Measurements from ENCODE around the gene FAHD2A. TPM values are rescaled to one million over a fixed set of nuclear protein-coding genes. Genes with fewer than 3 reads are reported as not detected.
A peak's percentile ranks its signal among the peaks of the same experiment; 100 is the strongest.

Gene FAHD2A
- 26.0 and 27.2 TPM in 2 replicates for polyA plus RNA-seq
- polyA minus RNA-seq: 11.4 and 12.6 TPM in 2 replicates

DNA sequence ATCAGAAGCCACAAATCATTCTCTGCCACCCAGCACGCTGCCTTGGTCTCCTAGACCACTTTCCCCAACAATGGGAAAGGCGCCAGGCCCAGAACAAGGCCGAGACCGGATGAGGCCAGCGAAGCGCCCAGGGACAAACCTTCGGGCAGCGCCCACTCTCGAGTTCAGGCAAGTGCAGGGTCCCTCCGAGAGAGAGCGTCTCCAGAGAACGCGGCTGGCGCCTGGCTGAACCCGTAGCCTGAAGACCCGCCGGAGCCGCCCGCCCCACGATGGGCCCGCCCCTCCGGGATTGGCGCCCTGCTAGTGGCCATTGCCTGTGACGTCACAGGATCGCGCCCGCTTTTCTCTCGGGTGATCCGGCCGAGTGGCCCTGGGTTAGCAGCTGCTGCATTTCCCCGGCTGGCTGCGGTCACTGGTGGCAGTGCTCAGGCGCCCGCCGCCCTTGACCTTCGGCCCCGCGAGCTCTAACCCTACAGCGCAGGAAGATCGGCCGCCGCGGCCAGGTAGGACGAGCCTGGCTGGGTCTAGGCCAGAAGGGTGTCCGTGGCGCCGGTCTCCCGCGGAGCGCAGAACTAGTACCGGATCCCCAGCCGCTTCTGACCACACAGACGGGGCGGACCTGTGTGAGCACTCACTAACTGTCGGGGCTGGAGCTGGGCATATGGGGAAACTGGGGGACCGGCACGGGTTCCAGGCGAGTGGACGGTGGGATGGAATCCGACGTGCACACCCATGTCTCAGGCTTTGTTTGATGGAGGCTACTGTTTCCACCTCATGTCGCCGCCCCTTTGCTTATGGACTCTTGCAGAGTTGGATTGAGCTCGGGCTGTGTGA lies at the start of gene FAHD2A:
FAHD2A (plus strand) TSS at position 339 of the 834 bp plus-strand sequence. CDS start 2,851 bp downstream, outside the sequence.
- Histone ChIP-seq H3K27me3 (ENCODE audit: insufficient read depth, low read depth, low read length) (no peaks in the 10 kb centered on the region), H3K9ac (ENCODE audit: low read length) (peak within 1 kb of the TSS; percentile 95), H3K9me3 (ENCODE audit: low read length) (no peaks in the 10 kb centered on the region), H3K4me2 (ENCODE audit: low read length) (peak within 1 kb of the TSS; percentile 91), H2AFZ (ENCODE audit: low read depth, low read length) (peak within 1 kb of the TSS; percentile 90), H4K20me1 (ENCODE audit: insufficient read depth) (no peaks in the 10 kb centered on the region), H3K36me3 (ENCODE audit: insufficient read depth, low read length) (no peaks in the 10 kb centered on the region), H3K9me2 (ENCODE audit: insufficient read depth, low read length) (no peaks in the 10 kb centered on the region), H3K27ac (ENCODE audit: low read length) (peak within 1 kb of the TSS; percentile 85), H3F3A (ENCODE audit: insufficient read depth, low read length, poor library complexity, severe bottlenecking) (no peaks in the 10 kb centered on the region), H3K4me3 (ENCODE audit: low read length) (peak within 1 kb of the TSS; percentile 99), H3K79me2 (replicated peaks; ENCODE audit: insufficient read depth, low read length) (peaks cover 9% of the 10 kb centered on the region)
- TF ChIP-seq, protein P1, sequence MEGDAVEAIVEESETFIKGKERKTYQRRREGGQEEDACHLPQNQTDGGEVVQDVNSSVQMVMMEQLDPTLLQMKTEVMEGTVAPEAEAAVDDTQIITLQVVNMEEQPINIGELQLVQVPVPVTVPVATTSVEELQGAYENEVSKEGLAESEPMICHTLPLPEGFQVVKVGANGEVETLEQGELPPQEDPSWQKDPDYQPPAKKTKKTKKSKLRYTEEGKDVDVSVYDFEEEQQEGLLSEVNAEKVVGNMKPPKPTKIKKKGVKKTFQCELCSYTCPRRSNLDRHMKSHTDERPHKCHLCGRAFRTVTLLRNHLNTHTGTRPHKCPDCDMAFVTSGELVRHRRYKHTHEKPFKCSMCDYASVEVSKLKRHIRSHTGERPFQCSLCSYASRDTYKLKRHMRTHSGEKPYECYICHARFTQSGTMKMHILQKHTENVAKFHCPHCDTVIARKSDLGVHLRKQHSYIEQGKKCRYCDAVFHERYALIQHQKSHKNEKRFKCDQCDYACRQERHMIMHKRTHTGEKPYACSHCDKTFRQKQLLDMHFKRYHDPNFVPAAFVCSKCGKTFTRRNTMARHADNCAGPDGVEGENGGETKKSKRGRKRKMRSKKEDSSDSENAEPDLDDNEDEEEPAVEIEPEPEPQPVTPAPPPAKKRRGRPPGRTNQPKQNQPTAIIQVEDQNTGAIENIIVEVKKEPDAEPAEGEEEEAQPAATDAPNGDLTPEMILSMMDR (IDR thresholded peaks at IDR 0.05; ENCODE audit: poor library complexity, severe bottlenecking): no peak
- no peak for TF ChIP-seq RAD21 (conservative IDR thresholded peaks at IDR 0.05)
- TF ChIP-seq EZH2 (IDR thresholded peaks at IDR 0.05; ENCODE audit: borderline replicate concordance, insufficient read depth, low read length, poor library complexity, severe bottlenecking): no peak
- peak; percentile 69 for TF ChIP-seq MXI1 (conservative IDR thresholded peaks at IDR 0.05; ENCODE audit: poor library complexity, severe bottlenecking)
- peak; percentile 97 for TF ChIP-seq POLR2AphosphoS5 (IDR thresholded peaks at IDR 0.05)
- TF ChIP-seq, protein P2, sequence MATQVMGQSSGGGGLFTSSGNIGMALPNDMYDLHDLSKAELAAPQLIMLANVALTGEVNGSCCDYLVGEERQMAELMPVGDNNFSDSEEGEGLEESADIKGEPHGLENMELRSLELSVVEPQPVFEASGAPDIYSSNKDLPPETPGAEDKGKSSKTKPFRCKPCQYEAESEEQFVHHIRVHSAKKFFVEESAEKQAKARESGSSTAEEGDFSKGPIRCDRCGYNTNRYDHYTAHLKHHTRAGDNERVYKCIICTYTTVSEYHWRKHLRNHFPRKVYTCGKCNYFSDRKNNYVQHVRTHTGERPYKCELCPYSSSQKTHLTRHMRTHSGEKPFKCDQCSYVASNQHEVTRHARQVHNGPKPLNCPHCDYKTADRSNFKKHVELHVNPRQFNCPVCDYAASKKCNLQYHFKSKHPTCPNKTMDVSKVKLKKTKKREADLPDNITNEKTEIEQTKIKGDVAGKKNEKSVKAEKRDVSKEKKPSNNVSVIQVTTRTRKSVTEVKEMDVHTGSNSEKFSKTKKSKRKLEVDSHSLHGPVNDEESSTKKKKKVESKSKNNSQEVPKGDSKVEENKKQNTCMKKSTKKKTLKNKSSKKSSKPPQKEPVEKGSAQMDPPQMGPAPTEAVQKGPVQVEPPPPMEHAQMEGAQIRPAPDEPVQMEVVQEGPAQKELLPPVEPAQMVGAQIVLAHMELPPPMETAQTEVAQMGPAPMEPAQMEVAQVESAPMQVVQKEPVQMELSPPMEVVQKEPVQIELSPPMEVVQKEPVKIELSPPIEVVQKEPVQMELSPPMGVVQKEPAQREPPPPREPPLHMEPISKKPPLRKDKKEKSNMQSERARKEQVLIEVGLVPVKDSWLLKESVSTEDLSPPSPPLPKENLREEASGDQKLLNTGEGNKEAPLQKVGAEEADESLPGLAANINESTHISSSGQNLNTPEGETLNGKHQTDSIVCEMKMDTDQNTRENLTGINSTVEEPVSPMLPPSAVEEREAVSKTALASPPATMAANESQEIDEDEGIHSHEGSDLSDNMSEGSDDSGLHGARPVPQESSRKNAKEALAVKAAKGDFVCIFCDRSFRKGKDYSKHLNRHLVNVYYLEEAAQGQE (IDR thresholded peaks at IDR 0.05; ENCODE audit: borderline replicate concordance): no peak
- TF ChIP-seq TAF1 (IDR thresholded peaks at IDR 0.05; ENCODE audit: low read depth): peak; percentile 70
- TF ChIP-seq EP300 (conservative IDR thresholded peaks at IDR 0.05; ENCODE audit: poor library complexity, severe bottlenecking): peak; percentile 50
- peak; percentile 0 for TF ChIP-seq SMC3 (conservative IDR thresholded peaks at IDR 0.05; ENCODE audit: poor library complexity)

DNA sequence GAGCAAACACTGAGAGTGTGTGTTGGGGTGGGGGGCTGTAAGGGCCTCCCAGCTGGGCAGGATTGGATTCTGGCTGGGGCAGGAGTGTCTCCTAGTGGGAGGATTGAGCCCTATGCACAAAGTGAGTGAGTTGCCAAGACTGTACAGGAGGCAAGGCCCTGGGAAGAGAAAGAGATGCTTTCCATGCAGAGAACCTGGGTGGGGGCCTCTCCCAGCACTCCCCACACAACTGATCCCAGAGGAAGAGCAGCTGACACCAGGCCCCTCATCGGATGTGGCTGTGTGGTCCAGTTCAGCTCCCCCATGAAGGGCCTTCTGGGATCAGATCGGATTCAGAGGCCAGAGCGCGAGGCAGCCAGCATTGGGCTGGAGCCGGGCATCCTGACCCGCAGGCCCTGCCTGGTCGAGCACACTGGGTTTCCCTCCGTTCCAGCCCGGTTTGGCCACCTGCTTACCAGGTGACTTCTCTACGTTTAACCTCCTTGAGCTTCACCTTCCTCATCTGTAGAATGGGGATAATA lies 49.4 kb upstream of the FAHD2A start:
- peaks cover 6% of the 10 kb centered on the region for H3K9me3 ChIP-seq (ENCODE audit: low read length)
- no peak overlapping the region for H3K4me2 ChIP-seq (ENCODE audit: low read length)
- H3K79me2 ChIP-seq (replicated peaks; ENCODE audit: insufficient read depth, low read length): no peaks in the 10 kb centered on the region
- no peaks in the 10 kb centered on the region for H3F3A ChIP-seq (ENCODE audit: insufficient read depth, low read length, poor library complexity, severe bottlenecking)
- peaks cover 11% of the 10 kb centered on the region for H3K27me3 ChIP-seq (ENCODE audit: insufficient read depth, low read depth, low read length)
- H2AFZ ChIP-seq (ENCODE audit: low read depth, low read length): no peak overlapping the region
- no peak overlapping the region for H3K27ac ChIP-seq (ENCODE audit: low read length)
- no peaks in the 10 kb centered on the region for H3K36me3 ChIP-seq (ENCODE audit: insufficient read depth, low read length)
- TF ChIP-seq, protein P1 (IDR thresholded peaks at IDR 0.05; ENCODE audit: poor library complexity, severe bottlenecking): no peak
- TF ChIP-seq RAD21 (conservative IDR thresholded peaks at IDR 0.05): no peak
- TF ChIP-seq POLR2AphosphoS5 (IDR thresholded peaks at IDR 0.05): no peak
- TF ChIP-seq MXI1 (conservative IDR thresholded peaks at IDR 0.05; ENCODE audit: poor library complexity, severe bottlenecking): no peak
- no peak for TF ChIP-seq EP300 (conservative IDR thresholded peaks at IDR 0.05; ENCODE audit: poor library complexity, severe bottlenecking)
- TF ChIP-seq, protein P2 (IDR thresholded peaks at IDR 0.05; ENCODE audit: borderline replicate concordance): no peak
- no peak for TF ChIP-seq TAF1 (IDR thresholded peaks at IDR 0.05; ENCODE audit: low read depth)
- no peak for TF ChIP-seq EZH2 (IDR thresholded peaks at IDR 0.05; ENCODE audit: borderline replicate concordance, insufficient read depth, low read length, poor library complexity, severe bottlenecking)
- no peak for TF ChIP-seq SMC3 (conservative IDR thresholded peaks at IDR 0.05; ENCODE audit: poor library complexity)
- no peaks in the 10 kb centered on the region for H3K9me2 ChIP-seq (ENCODE audit: insufficient read depth, low read length)
- H3K4me3 ChIP-seq (ENCODE audit: low read length): no peak overlapping the region
- no peaks in the 10 kb centered on the region for H4K20me1 ChIP-seq (ENCODE audit: insufficient read depth)
- H3K9ac ChIP-seq (ENCODE audit: low read length): no peak overlapping the region

All from neural cell (in vitro differentiated cells).